HG03139 (cell line): Measurements from ENCODE around the gene PCNX4.
A peak's percentile ranks its signal among the peaks of the same experiment; 100 is the strongest.

Experiments
- ATAC-seq: cut with Tn5 transposase; IDR thresholded peaks from one replicate; pipeline ENCODE4 v1.9.1; 2021; ENCODE audit not compliant: unreplicated experiment

PCNX4 gene

DNA sequence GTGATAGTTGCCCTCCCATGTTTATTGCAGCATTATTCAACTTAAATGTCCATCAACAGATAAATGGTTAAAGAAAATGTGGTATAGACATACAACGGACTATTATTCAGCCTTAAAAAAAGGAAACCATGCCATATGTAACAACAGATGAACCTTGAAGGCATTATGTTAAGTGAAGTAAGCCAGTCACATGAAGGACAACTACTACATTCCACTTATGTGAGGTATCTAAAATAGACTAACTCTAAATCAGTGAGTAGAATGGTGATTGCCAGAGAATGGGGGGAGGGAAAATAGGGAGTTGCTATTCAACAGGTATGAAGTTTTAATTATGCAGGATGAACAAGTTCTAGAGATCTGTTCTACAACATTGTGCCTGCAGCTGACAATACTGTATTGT, 10.1 kb downstream of the PCNX4 start:
- no peak for ATAC-seq

- ATAC-seq = no peak
These were observed 10.7 kb downstream of the PCNX4 start for GRCh38 chr14:60102389-60102788.

GRCh38 chr14:60106339-60106738, 14.6 kb downstream of the PCNX4 start:
- ATAC-seq = no peak

GRCh38 chr14:60107477-60107876, 15.8 kb downstream of the PCNX4 start:
- no peak for ATAC-seq

- ATAC-seq = no peak
These were observed 20.0 kb downstream of the PCNX4 start for GRCh38 chr14:60111732-60112131.

- no peak for ATAC-seq
These were observed 23.2 kb downstream of the PCNX4 start for GRCh38 chr14:60114881-60115280.

DNA sequence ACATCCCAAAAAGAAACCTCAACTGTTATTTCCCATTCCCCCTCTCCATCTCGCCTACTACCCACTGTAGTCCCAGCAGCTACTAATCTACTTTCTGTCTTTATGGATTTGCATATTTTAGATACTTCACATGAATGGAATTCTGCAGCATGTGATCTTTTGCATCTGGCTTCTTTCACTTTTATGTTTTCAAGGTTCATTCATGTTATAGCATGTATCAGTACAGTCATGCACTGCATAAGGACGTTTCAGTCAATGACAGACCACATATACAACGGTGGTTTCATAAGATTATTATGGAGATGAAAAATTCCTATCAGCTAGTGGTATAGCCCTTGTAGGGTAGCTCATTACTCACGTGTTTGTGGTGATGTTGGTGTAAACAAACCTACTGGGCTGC, 24.5 kb downstream of the PCNX4 start:
- ATAC-seq = no peak

GRCh38 chr14:60125918-60126317, 34.2 kb downstream of the PCNX4 start:
- ATAC-seq = no peak

GRCh38 chr14:60133487-60133886, 41.8 kb downstream of the PCNX4 start:
- ATAC-seq = no peak

DNA sequence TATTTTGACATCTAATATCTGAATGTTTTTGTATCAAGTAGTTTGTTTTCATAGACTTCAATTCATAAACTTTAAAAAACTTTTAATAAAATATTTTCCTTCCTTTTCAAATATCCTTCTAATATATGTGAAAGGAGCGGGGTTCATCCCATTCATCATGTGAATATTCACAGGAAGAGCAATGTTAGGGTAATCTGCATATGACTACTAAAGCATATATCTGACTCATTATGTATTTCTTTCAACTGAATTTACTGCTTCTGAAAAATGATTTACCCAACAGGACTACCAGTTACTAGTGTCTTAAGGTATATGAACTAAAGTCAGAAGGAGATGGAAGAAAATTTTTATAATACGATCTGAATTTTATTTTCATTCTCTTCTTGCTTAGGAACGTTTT, 43.0 kb downstream of the PCNX4 start:
- no peak for ATAC-seq

DNA sequence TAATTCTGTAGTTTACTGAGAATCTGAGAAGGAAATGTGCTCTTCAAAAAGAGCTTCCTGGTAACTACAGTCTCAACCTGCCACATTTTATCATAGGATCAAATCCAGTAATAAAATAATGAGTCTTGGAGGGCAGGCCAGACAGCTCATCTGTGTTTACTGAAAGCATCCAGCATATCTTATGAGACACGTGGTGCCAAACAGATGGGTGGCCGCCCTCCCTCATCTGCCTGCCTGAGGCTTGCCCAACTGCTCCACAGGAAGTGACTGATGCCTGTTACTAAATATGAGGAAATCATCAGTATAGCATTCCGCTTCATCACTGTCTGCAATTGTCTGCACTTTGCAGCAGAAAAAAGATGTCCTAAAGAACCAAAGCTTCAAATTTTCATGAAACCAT, 60.0 kb downstream of the PCNX4 start:
- peak; percentile 95 for ATAC-seq

GRCh38 chr14:60153991-60154390, 62.3 kb downstream of the PCNX4 start:
- ATAC-seq = no peak

GRCh38 chr14:60154671-60155070, 62.9 kb downstream of the PCNX4 start:
- ATAC-seq = no peak

GRCh38 chr14:60160422-60160821, 68.7 kb downstream of the PCNX4 start:
- no peak for ATAC-seq

- no peak for ATAC-seq
These were observed 69.7 kb downstream of the PCNX4 start for GRCh38 chr14:60161196-60162107.

GRCh38 chr14:60163693-60164092, 72.0 kb downstream of the PCNX4 start:
- ATAC-seq = no peak

DNA sequence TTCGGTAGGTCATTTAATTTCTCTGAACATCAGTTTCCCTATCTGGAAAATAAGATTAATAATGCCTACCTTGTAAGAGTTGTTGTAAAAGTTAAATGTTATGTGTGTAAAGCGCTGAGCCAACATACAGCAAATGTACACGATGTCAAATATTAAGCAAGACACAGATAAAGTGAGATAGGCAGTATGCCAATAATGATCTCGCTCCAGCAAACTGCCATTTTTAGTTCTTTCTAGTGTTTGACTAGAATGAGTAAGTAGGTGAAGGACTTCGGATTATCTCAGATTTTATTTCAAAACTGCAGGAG, 72.6 kb downstream of the PCNX4 start:
- no peak for ATAC-seq

DNA sequence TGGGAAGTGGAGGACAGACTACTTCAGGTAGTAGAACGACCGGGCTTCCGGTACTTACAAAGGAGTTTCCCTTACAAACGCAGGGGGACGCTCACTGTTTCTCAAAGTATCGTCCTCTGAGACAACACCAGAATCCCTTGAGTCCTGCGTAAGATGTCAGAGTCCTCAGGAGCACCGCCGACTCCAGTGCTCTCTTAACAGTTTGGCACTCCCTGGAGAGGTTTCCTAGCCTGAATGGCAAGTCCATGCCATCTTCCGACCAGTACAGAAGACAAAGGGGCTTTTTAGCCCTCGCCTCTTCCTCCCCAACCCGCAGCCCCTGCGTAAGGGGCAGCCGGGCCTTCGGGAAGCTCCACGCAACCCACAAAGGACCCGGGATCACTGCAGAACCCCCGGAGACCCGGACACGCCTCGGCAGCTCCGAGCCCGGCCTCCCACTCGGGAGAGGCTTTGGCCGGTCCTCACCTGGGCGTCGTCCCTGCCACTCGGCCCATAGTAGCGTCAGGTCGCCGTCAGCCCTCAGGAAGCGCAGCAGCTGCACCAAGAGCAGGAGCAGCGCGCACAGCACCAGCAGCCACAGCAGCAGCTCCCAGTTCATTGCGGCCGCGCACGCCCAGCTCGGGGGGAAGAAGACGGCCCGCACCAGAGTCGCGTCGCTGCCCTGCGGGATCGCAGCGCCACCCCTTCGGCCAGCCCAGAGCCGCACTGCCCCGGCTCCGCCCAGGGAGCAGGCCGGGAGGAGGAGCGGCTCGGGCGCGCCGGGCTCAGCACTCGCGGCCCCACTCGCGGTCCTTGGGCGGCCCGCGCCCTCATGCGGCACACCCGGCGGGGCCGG, 73.2 kb downstream of the PCNX4 start, which contains the start of gene DHRS7:
Gene DHRS7, minus strand, starts transcription at position 687 of the 835 bp plus-strand sequence. Its CDS starts 89 bp downstream, at position 598.
- ATAC-seq = peak; percentile 86

- no peak for ATAC-seq
These were observed 73.8 kb downstream of the PCNX4 start for GRCh38 chr14:60165547-60165876.

- no peak for ATAC-seq
These were observed 74.4 kb downstream of the PCNX4 start for GRCh38 chr14:60166142-60166541.

- no peak for ATAC-seq
These were observed 78.0 kb downstream of the PCNX4 start for GRCh38 chr14:60169722-60170121.

DNA sequence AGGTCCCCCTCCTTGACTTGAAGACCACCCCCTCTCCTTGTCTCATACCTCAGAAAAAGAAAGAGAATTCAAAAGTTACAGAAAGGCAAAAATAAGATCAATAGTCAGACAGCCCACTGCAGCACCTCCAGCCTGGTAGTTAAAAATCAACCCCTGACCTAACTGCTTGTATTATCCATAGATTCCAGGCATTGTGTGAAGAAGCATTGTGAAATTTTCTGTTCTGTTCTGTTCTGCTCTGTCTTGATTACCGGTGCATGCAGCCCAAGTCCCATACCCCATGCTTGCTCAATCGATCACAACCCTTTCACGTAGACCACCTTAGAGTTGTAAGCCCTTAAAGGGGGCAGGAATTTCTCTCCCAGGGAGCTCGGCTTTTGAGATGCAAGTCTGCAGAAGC, 79.2 kb downstream of the PCNX4 start:
- no peak for ATAC-seq
